ENCODE results near the gene TENM3. TPM values are rescaled to one million over a fixed set of nuclear protein-coding genes. Genes with fewer than 3 reads are reported as not detected.

TENM3 gene
- total and polyA plus RNA-seq, 2 of the 8 experiments (the other 6 are each of a cell fraction or from before 2014, with no cell fraction given): 36.9 to 69.3 TPM

GRCh38 chr4:182215148-182215547 lies 28.1 kb upstream of the TENM3 start (continued):
- TF ChIP-seq CHD7 (IDR thresholded peaks at IDR 0.05; ENCODE audit: insufficient replicate concordance, low read length) (no peak), KDM1A (IDR thresholded peaks at IDR 0.05; ENCODE audit: borderline replicate concordance, low read length) (no peak), TAF1 (IDR thresholded peaks at IDR 0.05; ENCODE audit: low read depth, low read length) (no peak)
